Activated B cell treated with CpG ODN at 0.5 μM for 24 hours (primary cell): ENCODE results near the gene ARFGAP1. TPM values are rescaled to one million over a fixed set of nuclear protein-coding genes. Genes with fewer than 3 reads are reported as not detected.
"Not testable (repeated sequence)": the region's sequence is repeated elsewhere in the genome, so short reads cannot be mapped to it uniquely, and the experiment has no call there.

Experiments
- ATAC-seq: fragments of 200-7000 bp; cut with Tn5 transposase; one replicate; pipeline ENCODE4 v1.10.0; 2021; ENCODE audit warnings: low read depth, mild to moderate bottlenecking, moderate library complexity
- CTCF ChIA-PET: fragments of 350-600 bp; sonication (Branson Sonifier 250); formaldehyde crosslinking; loops from one replicate; lab custom pipeline; 2021; ENCODE audit warnings: antibody characterized with exemption; lab: Charles Lee
- POLR2A ChIA-PET: fragments of 350-600 bp; sonication (Branson Sonifier 250); formaldehyde crosslinking; loops from one replicate; lab custom pipeline; 2021; ENCODE audit warnings: antibody characterized with exemption; lab: Charles Lee
- DNase-seq: peaks from one replicate; pipeline ENCODE4 v3.0.0; 2022
- H3K27ac Mint-ChIP-seq: one replicate; pipeline ENCODE4 v1.8.0; 2020; ENCODE audit warnings: mixed read lengths
- H3K27me3 Mint-ChIP-seq: one replicate; pipeline ENCODE4 v1.8.0; 2021; ENCODE audit warnings: mixed read lengths
- H3K36me3 Mint-ChIP-seq: one replicate; pipeline ENCODE4 v1.8.0; 2021; ENCODE audit warnings: low read depth, mixed read lengths
- H3K4me1 Mint-ChIP-seq: one replicate; pipeline ENCODE4 v1.8.0; 2021; ENCODE audit warnings: mixed read lengths
- H3K4me3 Mint-ChIP-seq: one replicate; pipeline ENCODE4 v1.8.0; 2020; ENCODE audit warnings: mild to moderate bottlenecking, mixed read lengths
- H3K9me3 Mint-ChIP-seq: one replicate; pipeline ENCODE4 v1.8.0; 2020; ENCODE audit warnings: mixed read lengths
- CTCF ChIP-seq: fragments of 200-600 bp; IDR thresholded peaks from one replicate; pipeline ENCODE4 v1.8.0; 2022; ENCODE audit warnings: antibody characterized with exemption, mild to moderate bottlenecking
- intact Hi-C: fragments of 100-400 bp; cut with micrococcal nuclease; formaldehyde crosslinking; loops from one replicate; pipeline ENCODE4 v1.15.1; 2024
- total RNA-seq: library from RNA; stranded (reverse); gene quantifications from 2 replicates; pipeline ENCODE4 v1.2.3, GENCODE V29; 2022

Gene ARFGAP1
- total RNA-seq, 1 donor from 2014 or later = 85.8 TPM

- Mint-ChIP-seq H3K9me3 (peaks cover 6% of the 10 kb centered on the region), H3K27me3 (peaks cover 14% of the 10 kb centered on the region), H3K27ac (no peak overlapping the region), H3K4me1 (no peaks in the 10 kb centered on the region), H3K36me3 (no peaks in the 10 kb centered on the region), H3K4me3 (no peak overlapping the region)
- POLR2A ChIA-PET = no interaction called here
- TF ChIP-seq CTCF = no peak
- DNase-seq (no peak), ATAC-seq (no peak)
- CTCF ChIA-PET = no interaction called here
- intact Hi-C loops = no loop called here
Observed at GRCh38 chr20:63334356-63334755, 61.7 kb downstream of the ARFGAP1 start.

GRCh38 chr20:63335060-63335459 is 62.4 kb downstream of the ARFGAP1 start:
- peaks cover 10% of the 10 kb centered on the region for H3K9me3 Mint-ChIP-seq
- intact Hi-C loops, H3K36me3 Mint-ChIP-seq, H3K4me1 Mint-ChIP-seq, H3K4me3 Mint-ChIP-seq, DNase-seq, CTCF ChIA-PET, POLR2A ChIA-PET, ATAC-seq, H3K27ac Mint-ChIP-seq: not testable (repeated sequence)
- H3K27me3 Mint-ChIP-seq = peaks cover 14% of the 10 kb centered on the region

GRCh38 chr20:63335711-63336110 is 63.1 kb downstream of the ARFGAP1 start:
- DNase-seq = no peak
- CTCF ChIA-PET = no interaction called here
- no peaks in the 10 kb centered on the region for H3K36me3 Mint-ChIP-seq
- no peak for TF ChIP-seq CTCF
- H3K27ac Mint-ChIP-seq = no peak overlapping the region
- H3K4me3 Mint-ChIP-seq = no peak overlapping the region
- POLR2A ChIA-PET = no interaction called here
- ATAC-seq = no peak
- H3K27me3 Mint-ChIP-seq = peaks cover 14% of the 10 kb centered on the region
- H3K9me3 Mint-ChIP-seq = peaks cover 10% of the 10 kb centered on the region
- H3K4me1 Mint-ChIP-seq = no peaks in the 10 kb centered on the region
- intact Hi-C loops = no loop called here

GRCh38 chr20:63336232-63336752 is 63.7 kb downstream of the ARFGAP1 start:
- CTCF ChIA-PET = no interaction called here
- ATAC-seq (no peak), DNase-seq (no peak)
- H3K27me3 Mint-ChIP-seq = peaks cover 14% of the 10 kb centered on the region
- POLR2A ChIA-PET = no interaction called here
- peaks cover 10% of the 10 kb centered on the region for H3K9me3 Mint-ChIP-seq
- TF ChIP-seq CTCF = no peak
- intact Hi-C loops = no loop called here
- no peaks in the 10 kb centered on the region for H3K4me1 Mint-ChIP-seq
- no peak overlapping the region for H3K27ac Mint-ChIP-seq
- H3K4me3 Mint-ChIP-seq = no peak overlapping the region
- H3K36me3 Mint-ChIP-seq = no peaks in the 10 kb centered on the region

GRCh38 chr20:63337786-63338420 is 65.3 kb downstream of the ARFGAP1 start:
- Mint-ChIP-seq H3K4me3 (no peak overlapping the region), H3K36me3 (no peaks in the 10 kb centered on the region), H3K4me1 (no peaks in the 10 kb centered on the region), H3K27me3 (peaks cover 14% of the 10 kb centered on the region), H3K27ac (no peak overlapping the region), H3K9me3 (peaks cover 4% of the 10 kb centered on the region)
- DNase-seq (no peak), ATAC-seq (no peak)
- CTCF ChIA-PET = no interaction called here
- TF ChIP-seq CTCF = no peak
- intact Hi-C loops = no loop called here
- POLR2A ChIA-PET = no interaction called here

Other genes with a start within 250 kb of the ARFGAP1 start
- 32.6 and 34.1 TPM in 2 replicates for gene YTHDF1, start 56.7 kb upstream of the ARFGAP1 start, total RNA-seq
- gene BIRC7, start 36.9 kb upstream of the ARFGAP1 start, total RNA-seq = not detected in 2 replicates
- gene NKAIN4, start 18.4 kb upstream of the ARFGAP1 start, total RNA-seq = not detected in 2 replicates
- not detected in 2 replicates for gene COL20A1, start 20.4 kb downstream of the ARFGAP1 start, total RNA-seq
- gene CHRNA4, start 88.5 kb downstream of the ARFGAP1 start, total RNA-seq = not detected in 2 replicates
- not detected in 2 replicates for gene KCNQ2, start 199.8 kb downstream of the ARFGAP1 start, total RNA-seq
- gene EEF1A2, start 226.3 kb downstream of the ARFGAP1 start, total RNA-seq = 1.2 and 1.6 TPM in 2 replicates
- 170 and 172 TPM in 2 replicates for gene PPDPF, start 248.0 kb downstream of the ARFGAP1 start, total RNA-seq